ENCODE data around the gene PRKCB.
"Not testable (repeated sequence)": the region's sequence is repeated elsewhere in the genome, so short reads cannot be mapped to it uniquely, and the experiment has no call there.

The PRKCB gene

DNA sequence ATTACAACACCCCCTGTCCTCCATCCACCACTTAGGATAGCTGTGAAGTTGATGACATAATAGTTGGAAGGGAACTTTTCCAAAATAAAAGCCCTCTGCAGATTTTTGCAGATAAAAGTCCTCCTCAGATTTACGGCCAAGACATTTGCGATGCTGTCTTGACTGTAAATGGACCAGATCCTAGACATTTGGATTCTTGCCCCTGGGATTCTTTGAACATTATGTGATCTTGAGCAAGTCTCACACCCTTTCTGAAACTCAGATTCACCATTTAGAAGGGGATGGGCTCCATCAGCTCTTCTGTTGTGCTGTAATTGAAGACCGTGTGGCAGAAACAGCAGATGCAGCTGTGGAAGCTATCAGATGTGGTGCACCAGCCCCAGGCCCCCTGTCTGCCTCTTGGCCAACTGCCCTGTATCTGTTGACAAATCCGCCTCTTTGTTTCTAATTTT is 266.5 kb downstream of the PRKCB start:
- H3K4me3 ChIP-seq (replicated peaks; ENCODE audit: low read depth, low read length), result no peak overlapping the region
- TF ChIP-seq, protein P1, sequence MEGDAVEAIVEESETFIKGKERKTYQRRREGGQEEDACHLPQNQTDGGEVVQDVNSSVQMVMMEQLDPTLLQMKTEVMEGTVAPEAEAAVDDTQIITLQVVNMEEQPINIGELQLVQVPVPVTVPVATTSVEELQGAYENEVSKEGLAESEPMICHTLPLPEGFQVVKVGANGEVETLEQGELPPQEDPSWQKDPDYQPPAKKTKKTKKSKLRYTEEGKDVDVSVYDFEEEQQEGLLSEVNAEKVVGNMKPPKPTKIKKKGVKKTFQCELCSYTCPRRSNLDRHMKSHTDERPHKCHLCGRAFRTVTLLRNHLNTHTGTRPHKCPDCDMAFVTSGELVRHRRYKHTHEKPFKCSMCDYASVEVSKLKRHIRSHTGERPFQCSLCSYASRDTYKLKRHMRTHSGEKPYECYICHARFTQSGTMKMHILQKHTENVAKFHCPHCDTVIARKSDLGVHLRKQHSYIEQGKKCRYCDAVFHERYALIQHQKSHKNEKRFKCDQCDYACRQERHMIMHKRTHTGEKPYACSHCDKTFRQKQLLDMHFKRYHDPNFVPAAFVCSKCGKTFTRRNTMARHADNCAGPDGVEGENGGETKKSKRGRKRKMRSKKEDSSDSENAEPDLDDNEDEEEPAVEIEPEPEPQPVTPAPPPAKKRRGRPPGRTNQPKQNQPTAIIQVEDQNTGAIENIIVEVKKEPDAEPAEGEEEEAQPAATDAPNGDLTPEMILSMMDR (IDR thresholded peaks at IDR 0.05; ENCODE audit: low read length, missing control alignments), result no peak
- DNase-seq (ENCODE audit: low read depth), result no peak

DNA sequence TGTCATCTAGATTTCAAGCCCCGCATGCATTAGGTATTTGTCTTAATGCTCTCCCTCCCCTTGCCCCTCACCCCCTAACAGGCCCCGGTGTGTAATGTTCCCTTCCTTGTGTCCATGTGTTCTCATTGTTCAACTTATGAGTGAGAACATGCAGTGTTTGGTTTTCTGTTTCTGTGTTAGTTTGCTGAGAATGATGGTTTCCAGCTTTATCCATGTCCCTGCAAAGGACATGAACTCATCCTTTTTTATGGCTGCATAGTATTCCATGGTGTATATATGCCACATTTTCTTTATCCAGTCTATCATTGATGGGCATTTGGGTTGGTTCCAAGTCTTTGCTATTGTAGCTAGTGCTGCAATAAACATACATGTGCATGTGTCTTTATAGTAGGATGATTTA is 269.7 kb downstream of the PRKCB start:
- H3K4me3 ChIP-seq (replicated peaks; ENCODE audit: low read depth, low read length); DNase-seq (ENCODE audit: low read depth): not testable (repeated sequence)

DNA sequence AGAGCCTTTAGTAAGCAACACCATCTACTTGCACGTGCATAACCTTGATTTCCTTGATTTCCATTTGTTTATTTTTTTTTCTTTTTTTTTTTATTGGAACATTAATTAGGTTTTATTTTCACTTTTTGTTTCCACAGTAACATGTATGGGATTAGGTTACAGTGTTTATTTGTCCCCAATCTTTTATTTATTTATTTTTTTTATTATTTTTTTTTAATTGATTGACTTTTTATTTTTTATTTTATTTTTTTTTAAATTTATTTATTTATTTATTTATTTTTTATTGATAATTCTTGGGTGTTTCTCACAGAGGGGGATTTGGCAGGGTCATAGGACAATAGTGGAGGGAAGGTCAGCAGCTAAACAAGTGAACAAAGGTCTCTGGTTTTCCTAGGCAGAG is 272.3 kb downstream of the PRKCB start:
- H3K4me3 ChIP-seq (replicated peaks; ENCODE audit: low read depth, low read length); DNase-seq (ENCODE audit: low read depth): not testable (repeated sequence)

DNA sequence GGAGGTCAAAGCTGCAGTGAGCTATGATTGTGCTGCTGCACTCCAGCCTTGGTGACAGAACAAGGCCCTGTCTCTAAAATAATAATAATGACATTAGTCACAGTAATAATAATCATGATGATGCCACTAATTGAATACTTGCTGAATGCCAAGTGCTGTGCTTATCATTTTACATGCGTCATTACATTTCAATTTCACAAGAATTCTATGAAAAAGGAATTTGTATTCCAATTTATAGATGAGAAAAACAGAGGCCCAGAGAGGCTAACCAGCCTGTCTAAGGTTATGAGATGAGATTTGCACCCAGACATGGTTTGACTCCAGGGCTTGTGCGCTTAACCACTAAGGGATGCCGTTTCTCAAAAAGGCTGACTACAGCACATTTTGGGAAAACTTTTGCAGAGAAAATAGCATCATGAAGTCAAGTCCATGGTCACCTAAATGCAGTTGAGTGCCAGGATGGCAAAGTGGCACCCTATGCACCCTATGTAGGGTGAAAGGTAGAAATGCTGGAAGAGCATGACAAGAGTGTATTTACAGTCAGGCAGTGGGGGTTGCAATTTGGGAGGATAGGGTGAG is 276.0 kb downstream of the PRKCB start:
- TF ChIP-seq, protein P1 (IDR thresholded peaks at IDR 0.05; ENCODE audit: low read length, missing control alignments), result no peak
- DNase-seq (ENCODE audit: low read depth), result no peak
- H3K4me3 ChIP-seq (replicated peaks; ENCODE audit: low read depth, low read length), result no peak overlapping the region

DNA sequence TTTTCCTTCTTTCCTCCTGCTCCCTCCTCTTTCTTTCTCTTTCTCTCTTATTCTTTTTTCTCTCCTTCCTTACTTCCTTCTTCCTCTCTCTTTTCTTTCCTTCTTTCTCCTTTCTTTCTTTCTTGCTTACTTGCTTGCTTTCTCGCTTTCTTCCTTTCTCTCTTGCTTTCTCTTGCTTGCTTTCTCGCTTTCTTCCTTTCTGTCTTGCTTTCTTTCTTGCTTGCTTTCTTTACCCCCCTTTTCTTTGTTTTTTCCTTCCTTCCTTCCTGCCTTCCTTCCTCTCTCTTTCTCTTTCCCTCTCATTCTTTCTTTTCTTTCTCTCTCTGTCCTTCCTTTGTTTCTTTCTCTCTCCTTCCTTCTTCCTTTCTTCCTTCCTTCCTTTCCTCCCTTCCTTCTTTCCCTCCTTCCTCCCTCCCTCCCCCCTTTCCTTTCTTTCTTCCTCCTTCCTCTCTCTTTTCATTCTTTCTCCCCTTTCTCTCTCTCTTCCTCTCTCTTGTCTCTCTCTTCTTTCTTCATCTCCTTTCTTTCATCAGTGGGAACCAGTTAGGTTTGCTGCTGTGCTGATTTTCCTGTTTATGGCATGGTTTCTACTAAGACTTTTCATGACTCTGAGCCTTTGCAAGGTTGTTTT is 277.4 kb downstream of the PRKCB start:
- TF ChIP-seq, protein P1 (IDR thresholded peaks at IDR 0.05; ENCODE audit: low read length, missing control alignments), result no peak
- H3K4me3 ChIP-seq (replicated peaks; ENCODE audit: low read depth, low read length), result no peak overlapping the region
- DNase-seq (ENCODE audit: low read depth), result no peak

DNA sequence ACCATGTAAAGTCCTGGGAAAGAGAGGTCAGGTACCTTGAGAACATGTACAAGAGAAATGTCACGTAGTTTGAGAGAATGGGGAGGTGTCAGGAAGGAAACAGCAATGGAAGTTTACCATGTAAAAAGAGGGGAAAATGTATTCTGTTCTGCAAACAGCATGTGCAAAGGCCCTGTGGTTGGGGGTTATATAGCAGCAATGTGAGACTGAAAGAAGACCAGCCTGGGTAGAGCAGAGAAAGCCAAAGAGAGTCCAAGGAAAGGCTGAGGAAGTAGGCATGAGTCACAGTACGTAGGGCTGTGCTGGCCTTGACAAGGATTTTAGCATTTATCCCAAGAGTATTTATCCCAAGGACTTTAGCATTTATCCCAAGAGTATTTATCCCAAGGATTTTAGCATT is 279.1 kb downstream of the PRKCB start:
- no peak for DNase-seq (ENCODE audit: low read depth)
- TF ChIP-seq, protein P1 (IDR thresholded peaks at IDR 0.05; ENCODE audit: low read length, missing control alignments), result no peak
- no peak overlapping the region for H3K4me3 ChIP-seq (replicated peaks; ENCODE audit: low read depth, low read length)

DNA sequence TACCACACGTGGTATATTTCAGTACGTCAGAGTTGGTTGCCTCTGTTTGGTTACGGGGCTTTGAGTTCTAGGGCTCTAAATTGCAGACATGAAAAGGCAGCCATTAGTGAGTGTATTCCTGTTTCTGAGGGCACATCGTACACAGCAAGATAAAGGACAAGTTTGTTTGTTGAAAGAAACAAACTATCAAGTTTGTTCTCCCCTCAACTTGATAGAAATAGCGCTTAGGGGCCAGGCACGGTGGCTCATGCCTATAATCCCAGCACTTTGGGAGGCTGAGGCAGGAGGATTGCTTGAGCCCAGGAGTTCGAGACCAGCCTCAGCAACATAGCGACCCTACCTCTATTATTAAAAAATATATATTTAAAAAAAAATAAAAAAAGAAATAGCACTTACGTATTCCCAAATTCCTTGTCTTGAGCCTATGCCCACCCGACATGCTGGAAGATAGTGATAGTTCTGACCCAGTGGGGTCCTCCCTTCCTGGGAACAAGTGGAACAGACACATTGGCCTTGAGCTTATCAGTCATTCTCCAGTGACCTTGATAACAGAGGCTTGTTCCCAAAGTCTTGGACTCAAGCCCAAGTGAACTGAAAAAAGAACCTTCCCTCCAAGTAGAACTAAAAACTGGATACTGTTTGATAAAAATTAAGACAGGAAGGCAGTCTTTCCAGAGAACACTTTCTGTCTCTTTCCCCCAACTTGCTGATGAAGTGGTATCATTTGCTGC is 280.4 kb downstream of the PRKCB start:
- no peak for DNase-seq (ENCODE audit: low read depth)
- TF ChIP-seq, protein P1 (IDR thresholded peaks at IDR 0.05; ENCODE audit: low read length, missing control alignments), result no peak

DNA sequence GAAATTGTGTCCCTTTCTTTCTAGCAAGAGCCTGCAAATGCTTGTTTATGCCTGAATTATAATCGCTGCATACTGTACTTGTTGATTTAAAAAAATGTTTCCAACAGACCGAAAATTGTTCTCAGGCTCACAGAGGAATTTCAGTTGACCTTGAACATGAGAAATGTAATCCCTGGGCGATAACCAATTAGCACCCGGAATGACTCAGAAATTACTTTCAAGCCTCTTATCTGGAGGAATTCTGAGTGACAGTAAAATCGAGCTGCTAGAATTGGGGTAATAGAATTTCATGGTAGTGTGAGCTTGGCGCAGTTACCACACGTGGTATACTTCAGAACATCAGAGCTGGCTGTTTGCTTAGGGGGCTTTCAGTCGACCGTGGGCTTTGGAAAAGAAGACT is 281.2 kb downstream of the PRKCB start:
- no peak overlapping the region for H3K4me3 ChIP-seq (replicated peaks; ENCODE audit: low read depth, low read length)
- DNase-seq (ENCODE audit: low read depth), result no peak
- TF ChIP-seq, protein P1 (IDR thresholded peaks at IDR 0.05; ENCODE audit: low read length, missing control alignments), result no peak

More for the DNA sequence above, 280.4 kb downstream of the PRKCB start:
- H3K4me3 ChIP-seq (replicated peaks; ENCODE audit: low read depth, low read length), result no peak overlapping the region

Data from fibroblast of pulmonary artery (primary cell).